NCI-H1417 treated with DMSO at 0.1 percent for 48 hours (cell line): ENCODE measurements around the gene GYPB.
"Not testable (repeated sequence)": the region's sequence is repeated elsewhere in the genome, so short reads cannot be mapped to it uniquely, and the experiment has no call there.

ENCODE experiments used
- DNase-seq: peaks from one replicate; lab custom pipeline; 2025; lab: John Stamatoyannopoulos, UW

GYPB gene

DNA sequence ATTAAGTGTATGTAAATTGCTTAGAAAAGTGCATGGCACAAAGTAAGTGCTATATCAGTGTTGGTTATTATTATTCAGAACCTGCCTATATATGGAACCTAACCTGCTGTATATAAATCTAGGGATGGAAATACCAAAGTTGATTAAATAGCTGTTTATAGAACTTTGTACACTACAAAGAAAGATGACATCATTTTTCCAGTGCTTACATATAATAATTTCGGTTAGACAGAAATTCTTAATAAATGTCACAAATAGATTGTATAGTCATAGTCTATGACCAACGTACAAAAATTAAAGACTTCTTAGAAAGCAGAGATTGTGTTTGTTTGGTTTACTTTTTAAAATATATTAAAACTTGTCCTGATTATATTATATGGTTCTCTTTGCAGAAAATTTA, 4.4 kb downstream of the GYPB start:
- no peak for DNase-seq

DNA sequence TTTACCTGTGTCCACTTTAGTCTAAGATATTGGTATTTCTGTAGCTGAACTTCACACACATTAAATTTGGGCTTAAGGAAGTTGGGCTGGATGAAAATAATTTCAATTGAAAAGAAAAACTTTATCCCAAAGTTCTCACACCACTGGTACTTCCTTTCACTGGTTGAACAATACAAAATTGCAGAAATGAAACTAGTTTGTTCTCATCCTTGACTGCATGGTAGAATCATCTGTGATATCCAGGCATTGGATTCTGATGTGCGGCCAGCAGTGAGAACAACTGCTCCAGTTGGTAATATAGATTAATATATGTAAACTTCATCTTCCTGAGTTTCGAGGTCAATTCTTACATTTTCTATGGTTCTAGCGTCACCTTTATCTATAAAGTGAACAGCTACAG, 10.6 kb downstream of the GYPB start:
- DNase-seq, result not testable (repeated sequence)

- DNase-seq, result not testable (repeated sequence)
Measured at GRCh38 chr4:144007960-144008359, 11.2 kb downstream of the GYPB start.

DNA sequence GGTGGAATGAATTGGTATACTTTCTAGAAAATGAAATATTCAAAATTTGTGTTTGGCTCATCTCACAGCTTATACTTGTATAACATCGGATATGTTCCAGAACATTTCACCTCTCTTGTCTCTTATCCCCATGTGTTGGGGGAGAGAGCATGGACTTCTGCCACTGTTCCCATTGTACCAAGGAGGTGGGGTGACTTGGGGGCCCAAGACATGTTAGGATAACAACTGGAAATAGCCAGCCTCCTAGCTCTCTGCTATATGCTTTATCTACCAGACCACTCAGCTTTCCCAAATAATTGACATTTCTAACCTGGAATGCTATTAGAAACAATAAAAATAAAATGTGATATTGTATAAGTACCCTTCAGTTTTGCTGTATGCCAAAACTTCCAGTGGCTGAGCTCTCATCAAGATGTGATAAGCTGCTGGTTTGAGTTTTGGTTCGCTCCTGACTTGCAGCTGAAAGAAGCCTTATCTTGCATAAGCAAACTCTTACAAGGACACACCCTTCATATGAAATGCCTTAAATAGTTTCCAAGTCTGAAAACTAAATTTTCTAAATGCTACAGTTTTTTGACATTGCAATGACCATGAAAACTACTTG, 12.9 kb downstream of the GYPB start:
- not testable (repeated sequence) for DNase-seq

GRCh38 chr4:144005558-144005953, 13.6 kb downstream of the GYPB start:
- DNase-seq, result not testable (repeated sequence)

DNA sequence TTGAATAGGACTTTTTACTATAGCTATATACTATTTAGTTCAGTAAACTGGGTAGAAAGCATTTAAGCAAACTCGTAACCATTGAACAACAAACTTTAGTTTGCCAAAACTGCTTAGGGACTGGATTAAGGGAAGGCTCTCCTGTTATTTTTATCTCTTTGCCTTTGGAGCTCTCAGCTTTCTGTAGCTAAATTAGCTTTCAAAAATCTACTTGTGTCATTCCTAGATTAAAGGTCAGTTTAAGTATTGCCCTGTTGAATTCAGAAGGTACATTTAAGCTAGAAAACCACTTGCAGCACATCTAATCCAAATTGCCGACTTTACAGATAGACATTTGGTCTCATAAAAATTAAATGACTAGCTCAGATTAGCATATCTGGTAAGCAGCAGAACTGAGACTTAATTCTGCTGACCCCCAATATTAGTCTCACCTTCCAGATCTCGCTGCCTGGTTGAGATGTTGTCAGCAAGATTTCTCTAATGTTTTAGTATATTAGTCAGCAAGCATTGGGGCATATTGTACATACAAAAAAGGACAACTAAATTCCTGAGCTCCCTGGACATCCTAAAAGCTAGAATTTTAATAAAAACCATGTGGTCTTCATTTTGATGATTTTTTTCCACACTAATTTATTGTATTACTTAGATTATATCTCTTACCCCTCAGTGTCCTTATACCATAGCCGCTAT, 14.2 kb downstream of the GYPB start:
- not testable (repeated sequence) for DNase-seq

DNA sequence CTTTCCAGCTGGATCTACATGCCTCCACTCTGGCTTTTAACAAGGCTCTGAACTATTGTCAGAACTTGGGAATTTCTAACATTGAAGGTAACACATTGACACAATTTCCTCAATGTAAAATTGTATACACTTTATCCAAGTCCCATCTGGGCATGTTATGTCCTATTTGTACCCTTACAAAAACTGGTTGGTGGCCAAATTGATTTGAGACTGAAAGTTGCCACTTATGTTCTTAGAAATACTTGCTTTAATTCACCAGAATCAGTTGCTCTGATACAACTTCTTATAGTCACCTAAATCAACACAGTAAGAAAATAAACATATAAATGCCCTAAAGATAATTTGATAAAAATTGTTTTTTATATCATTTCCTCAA, 15.3 kb downstream of the GYPB start:
- DNase-seq, result not testable (repeated sequence)

DNA sequence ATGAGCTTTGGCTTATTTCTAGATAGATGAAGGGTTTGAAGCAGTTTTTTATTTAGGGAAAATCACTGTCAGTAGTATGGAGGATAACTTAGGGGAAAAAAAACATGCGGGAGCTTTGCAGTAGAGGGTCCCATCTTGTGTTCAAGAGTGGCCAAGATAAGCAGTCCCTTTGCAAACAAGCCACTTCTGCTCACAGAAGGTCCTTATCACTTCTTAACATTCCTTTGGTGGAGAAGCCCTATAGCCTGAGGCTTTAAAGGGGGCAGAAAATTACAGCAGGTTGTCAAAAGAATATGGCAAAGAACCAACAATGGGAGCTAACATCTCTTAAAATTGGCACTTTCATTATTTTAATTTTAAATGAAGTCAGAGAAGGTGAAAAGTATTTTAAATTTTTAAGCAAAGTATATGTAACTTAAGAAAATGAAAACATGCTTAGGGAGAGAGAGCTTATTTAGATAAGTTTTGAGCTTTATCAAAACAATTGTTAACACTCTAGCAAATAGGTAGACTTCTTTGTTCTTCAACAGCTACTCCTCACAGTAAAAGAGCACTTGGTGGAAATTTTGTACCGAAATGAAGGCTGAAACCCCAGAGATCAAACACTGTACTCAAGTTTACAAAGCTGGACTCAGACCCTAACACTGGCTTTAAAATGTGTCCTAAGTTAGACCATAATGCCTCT, 15.8 kb downstream of the GYPB start:
- not testable (repeated sequence) for DNase-seq

DNA sequence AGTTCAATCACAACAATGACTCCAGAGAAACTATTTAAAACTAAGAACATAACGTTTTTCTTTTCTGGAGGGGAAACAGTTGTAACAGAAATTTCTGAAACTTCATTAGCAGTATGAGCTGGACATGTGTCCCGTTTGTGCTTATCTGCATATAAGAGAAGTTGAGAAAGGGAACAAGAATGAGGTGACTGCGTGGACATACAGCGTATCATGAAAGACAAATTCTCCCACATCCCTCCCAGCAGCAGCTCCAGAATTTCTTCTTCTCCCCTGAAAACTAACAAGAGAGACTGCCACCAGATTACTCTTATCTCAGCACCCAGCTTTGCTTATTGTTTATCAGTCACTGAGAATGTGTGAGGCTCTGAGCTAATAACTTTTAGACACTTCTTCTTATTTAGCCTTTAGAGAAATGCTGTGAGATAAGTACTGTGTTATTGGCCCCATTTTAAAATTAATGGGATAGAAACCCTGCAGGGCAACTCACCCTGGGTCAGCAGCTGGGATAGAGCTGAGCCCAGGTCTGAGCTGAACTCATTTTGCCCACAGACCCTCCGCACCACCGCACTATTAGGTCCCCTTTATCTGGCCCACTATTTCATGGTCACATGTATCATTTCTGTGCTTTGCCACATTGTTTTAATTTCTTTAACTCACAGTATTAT, 18.7 kb downstream of the GYPB start:
- not testable (repeated sequence) for DNase-seq

- not testable (repeated sequence) for DNase-seq
Measured at GRCh38 chr4:143996193-143996592, 23.0 kb downstream of the GYPB start.

DNA sequence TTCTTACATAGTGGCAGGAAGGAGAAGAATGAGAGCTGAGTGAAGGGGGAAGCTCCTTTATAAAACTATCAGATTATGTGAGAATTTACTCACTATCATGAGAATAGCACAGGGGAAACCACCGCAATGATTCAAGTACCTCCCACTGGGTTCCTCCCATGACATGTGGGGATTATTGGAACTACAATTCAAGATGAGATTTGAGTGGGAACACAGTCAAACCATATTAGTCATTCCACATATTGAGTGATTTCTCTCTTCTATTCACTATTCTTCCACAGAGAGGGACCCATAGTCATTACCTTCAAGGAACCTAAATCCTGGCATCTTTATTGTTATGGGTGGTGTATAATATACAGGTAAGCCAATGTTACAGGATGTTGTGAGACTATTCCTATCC, 27.4 kb downstream of the GYPB start:
- not testable (repeated sequence) for DNase-seq

GRCh38 chr4:143990717-143991116, 28.5 kb downstream of the GYPB start:
- DNase-seq, result not testable (repeated sequence)

DNA sequence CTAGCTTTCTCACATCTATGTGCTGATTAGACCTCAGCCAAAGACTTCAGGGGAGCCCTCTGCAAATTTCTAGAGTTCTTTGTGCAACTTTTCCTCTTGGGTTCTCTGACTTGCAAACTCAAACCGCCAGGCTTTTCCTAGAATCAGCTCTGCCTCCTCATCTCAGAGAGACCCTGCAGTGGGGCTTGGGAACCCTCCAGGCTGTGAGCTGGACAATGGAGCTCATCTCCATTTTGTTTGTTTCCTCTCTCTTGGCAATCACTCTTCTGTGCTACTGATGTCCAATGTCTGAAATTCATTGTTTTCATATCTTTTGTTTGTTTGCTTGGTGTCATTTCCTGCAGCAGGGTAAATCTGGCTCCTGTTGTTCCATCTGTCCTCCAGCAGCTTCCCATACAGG, 33.0 kb downstream of the GYPB start:
- no peak for DNase-seq

DNA sequence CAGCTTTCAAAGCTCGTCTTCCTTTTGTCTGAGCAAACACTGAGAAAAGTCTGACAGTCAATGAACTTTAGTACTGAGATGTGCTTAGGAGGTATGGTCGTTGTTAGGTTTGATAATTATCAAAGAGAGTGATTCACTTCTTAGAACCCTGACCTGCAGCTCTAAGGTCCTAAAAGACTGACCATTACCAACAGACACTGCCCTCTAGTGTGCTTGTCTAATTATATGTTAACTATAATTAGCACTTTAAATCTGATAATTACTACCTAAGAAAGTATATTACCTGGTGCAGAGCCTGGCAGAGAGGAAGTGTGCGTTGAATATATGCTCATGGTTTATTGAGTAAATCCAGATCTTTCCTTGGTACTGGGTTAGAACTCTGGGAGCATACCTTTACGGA, 38.4 kb downstream of the GYPB start:
- not testable (repeated sequence) for DNase-seq

DNA sequence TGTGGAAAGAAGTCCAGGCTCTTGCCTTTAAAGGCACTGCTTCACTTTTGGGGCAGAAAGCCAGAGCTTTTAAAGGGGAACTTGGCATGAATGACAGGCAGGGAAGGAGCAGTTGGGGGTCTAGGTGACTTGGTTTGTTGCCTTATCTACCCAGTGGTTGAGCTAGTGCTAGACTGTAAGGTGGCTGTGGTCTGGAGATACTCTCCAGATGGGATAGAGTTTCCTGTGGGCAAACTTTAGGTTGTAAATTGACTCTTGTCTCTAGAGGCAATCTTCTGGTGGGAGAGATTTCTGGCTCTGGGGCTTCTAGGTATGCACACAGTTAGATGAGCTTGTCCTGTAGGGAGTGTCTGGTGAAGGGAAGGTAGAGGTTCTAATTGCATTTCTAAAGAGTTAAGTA, 43.7 kb downstream of the GYPB start:
- not testable (repeated sequence) for DNase-seq

DNA sequence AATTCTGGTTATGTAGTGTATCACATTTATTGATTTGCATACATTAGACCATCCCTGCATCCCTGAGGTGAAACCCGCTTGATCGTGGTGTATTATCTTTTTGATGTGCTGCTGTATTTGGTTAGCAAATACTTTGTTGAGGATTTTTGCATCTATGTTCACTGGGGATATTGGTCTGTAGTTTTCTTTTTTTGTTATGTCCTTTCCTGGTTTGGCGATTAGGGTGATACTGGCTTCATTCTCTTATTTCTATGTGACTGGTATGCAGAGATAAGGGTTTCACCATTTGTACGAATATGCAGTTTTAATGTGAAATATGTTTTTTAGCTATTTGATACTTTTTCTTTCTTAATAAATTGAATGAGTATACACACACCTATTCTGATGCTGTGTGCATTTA, 45.2 kb downstream of the GYPB start:
- not testable (repeated sequence) for DNase-seq

DNA sequence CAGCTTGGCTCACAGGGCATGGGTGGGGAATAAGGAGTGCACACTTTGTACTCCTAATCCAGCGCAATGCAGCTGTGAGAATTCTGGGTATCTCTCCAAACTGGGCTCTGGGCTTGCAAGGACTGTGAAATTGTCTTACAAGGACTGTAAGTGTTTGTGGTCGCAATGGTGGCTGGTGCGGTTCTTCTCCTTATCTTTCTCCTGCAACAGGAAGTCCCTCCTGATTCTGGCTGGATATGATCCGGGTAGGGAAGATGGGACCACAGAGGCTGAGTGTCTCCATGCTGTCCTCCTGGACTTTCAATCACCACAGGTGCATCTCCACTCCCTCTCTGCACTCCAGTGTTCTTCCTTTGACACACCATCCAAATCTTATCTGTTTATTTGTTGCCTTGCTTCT, 58.1 kb downstream of the GYPB start:
- no peak for DNase-seq

DNA sequence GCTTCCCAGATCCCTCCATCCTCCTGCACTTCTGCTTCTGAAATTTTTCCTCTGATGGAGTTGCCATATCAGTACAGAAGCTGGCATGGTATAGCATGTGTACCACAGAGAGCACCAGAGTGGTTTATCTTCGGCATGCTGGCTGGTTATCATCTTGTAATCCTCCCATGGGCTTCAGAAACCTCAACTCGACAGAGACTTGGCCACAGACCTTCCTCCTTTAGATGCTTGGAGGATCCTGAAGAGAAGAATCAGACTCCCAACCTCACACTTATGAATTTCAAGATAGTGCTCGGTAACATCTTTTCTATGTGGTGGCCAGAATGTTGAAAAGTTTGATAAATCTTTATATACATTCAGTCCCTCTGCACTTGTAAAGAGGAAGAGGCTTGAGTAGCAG, 63.9 kb downstream of the GYPB start:
- DNase-seq, result not testable (repeated sequence)

DNA sequence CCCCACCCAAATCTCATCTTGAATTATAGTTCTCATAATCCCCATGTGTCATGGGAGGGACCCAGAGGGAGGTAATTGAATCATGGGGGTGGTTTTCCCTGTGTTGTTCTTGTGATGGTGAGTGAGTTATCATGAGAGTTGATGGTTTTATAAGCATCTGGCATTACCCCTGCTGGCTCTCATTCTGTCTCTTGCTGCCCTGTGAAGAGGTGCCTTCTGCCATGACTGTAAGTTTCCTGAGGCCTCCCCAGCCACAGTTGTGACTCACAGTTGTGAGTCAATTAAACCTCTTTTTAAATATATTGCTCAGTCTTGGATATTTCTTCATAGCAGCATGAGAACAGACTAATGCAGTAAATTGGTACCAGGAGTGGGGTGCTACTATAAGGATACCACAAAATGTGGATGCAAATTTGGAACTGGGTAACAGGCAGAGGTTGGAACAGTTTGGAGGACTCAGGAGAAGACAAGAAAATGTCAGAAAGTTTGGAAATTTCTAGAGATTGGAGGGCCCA, 67.7 kb downstream of the GYPB start:
- not testable (repeated sequence) for DNase-seq

DNA sequence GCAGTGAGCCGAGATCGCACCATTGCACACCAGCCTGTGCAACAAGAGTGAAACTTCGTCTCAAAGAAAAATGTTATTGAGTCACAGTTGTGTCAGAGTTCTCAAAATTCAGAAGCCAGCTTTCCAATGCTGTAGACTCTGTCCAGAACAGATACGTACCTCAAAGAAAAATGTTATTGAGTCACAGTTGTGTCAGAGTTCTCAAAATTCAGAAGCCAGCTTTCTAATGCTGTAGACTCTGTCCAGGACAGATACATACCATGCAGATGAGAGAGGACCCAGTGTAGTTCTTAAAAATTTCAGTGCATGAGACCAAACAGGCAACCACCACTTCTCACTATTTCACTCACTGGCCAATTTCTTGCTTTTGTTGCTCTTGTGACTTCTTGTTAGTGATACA, 68.2 kb downstream of the GYPB start:
- DNase-seq, result not testable (repeated sequence)

- not testable (repeated sequence) for DNase-seq
Measured at GRCh38 chr4:143950185-143950584, 69.0 kb downstream of the GYPB start.

DNA sequence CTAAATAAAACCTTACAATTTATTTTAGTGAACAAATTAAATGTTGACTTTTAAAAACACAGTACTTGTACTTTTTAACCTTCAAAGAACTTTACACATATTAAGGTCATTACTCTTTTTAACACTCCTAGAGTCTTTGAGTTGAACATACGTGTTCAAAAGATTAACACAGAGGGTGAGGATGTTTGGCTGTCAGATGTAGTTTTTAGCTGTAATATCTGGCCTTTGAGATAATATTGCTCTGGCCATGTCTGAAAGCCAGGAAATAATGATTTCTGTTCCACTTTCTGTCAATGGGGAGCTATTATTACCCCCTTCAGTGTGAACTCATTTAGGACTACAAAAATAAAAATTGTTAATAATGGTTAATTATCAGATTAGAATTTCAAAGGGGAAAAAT, 71.7 kb downstream of the GYPB start:
- not testable (repeated sequence) for DNase-seq
